Colonic mucosa (tissue), 4 donors: Measurements from ENCODE around the gene USP9Y. TPM values are rescaled to one million over a fixed set of nuclear protein-coding genes. Genes with fewer than 3 reads are reported as not detected.

Experiments used
- DNase-seq: peaks from one replicate; pipeline ENCODE4 v3.0.0-alpha.2; 2020
- H3K27ac ChIP-seq: fragments of 200-600 bp; one replicate; pipeline ENCODE4 v1.8.0; 2021
- H3K27me3 ChIP-seq: fragments of 200-600 bp; one replicate; pipeline ENCODE4 v1.8.0; 2021
- H3K36me3 ChIP-seq: fragments of 200-600 bp; one replicate; pipeline ENCODE4 v1.8.0; 2021
- H3K4me1 ChIP-seq: fragments of 200-600 bp; one replicate; pipeline ENCODE4 v1.8.0; 2021; ENCODE audit warnings: mild to moderate bottlenecking
- H3K4me3 ChIP-seq: fragments of 200-600 bp; one replicate; pipeline ENCODE4 v1.8.0; 2021
- H3K9ac ChIP-seq, 2 donors: one replicate each; pipeline ENCODE4 v1.7.0; 2013; ENCODE audit warnings: control low read depth in 2 of 2, low read depth in 2 of 2, low read length in 2 of 2
- H3K9me3 ChIP-seq: fragments of 200-600 bp; one replicate; pipeline ENCODE4 v1.8.0; 2021
- CTCF ChIP-seq: fragments of 200-600 bp; IDR thresholded peaks from one replicate; pipeline ENCODE4 v1.8.0; 2022; ENCODE audit warnings: antibody characterized with exemption, mild to moderate bottlenecking
- intact Hi-C: fragments of 100-400 bp; cut with DNase I; formaldehyde crosslinking; loops from one replicate; pipeline ENCODE4 v1.14.1; 2022
- total RNA-seq, 2 donors: library from RNA; stranded (reverse); fragmentation: NEBNext Ultra II Directional in 1 of 2; extraction: Animal tissue kit (Norgen Biotek cat#: 25700) in 1 of 2; gene quantifications; one replicate each; pipeline ENCODE4 v1.2.1, GENCODE V29; 2021
- donor health status: healthy.
- donor health status: DM: no; HTN: no; CAD: no.
- donor health status: DM: no; HTN: no; CAD: no.

The USP9Y gene
- total RNA-seq, 2 donors from 2014 or later: 0.07 TPM; not detected in 1

GRCh38 chrY:12678111-12678510, 22.9 kb upstream of the USP9Y start:
- no peak overlapping the region for H3K4me3 ChIP-seq
- TF ChIP-seq CTCF: no peak
- H3K9ac ChIP-seq: no peak overlapping the region
- no peak for DNase-seq
- intact Hi-C loops: no loop called here
- H3K27ac ChIP-seq: no peak overlapping the region
- H3K4me1 ChIP-seq: no peaks in the 10 kb centered on the region
- H3K27me3 ChIP-seq: no peaks in the 10 kb centered on the region
- H3K36me3 ChIP-seq: no peaks in the 10 kb centered on the region
- H3K9me3 ChIP-seq: no peaks in the 10 kb centered on the region

DNA sequence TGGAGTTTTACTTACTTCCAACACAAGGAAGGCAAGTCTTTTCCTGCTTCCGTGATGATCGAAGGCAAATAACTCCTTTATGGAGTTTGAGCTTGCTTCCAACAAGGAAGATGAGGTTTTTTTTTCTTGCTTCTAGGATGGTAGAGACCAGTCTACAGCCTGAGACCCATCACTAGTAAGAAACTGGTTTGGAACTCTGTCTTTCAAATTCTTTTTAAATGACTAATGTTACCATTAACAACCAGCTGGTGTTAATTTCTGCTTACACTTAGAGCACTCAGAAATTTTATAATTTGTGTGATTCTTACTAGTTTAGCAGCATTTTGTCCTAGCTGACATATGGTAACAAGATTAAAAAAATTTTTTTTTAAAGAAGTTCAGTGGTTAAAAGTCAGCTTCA, 19.5 kb upstream of the USP9Y start:
- intact Hi-C loops: no loop called here
- Histone ChIP-seq H3K4me1 (no peaks in the 10 kb centered on the region), H3K9ac (no peak overlapping the region), H3K36me3 (no peaks in the 10 kb centered on the region), H3K9me3 (no peaks in the 10 kb centered on the region), H3K4me3 (no peak overlapping the region), H3K27ac (no peak overlapping the region), H3K27me3 (no peaks in the 10 kb centered on the region)
- no peak for TF ChIP-seq CTCF
- no peak for DNase-seq

DNA sequence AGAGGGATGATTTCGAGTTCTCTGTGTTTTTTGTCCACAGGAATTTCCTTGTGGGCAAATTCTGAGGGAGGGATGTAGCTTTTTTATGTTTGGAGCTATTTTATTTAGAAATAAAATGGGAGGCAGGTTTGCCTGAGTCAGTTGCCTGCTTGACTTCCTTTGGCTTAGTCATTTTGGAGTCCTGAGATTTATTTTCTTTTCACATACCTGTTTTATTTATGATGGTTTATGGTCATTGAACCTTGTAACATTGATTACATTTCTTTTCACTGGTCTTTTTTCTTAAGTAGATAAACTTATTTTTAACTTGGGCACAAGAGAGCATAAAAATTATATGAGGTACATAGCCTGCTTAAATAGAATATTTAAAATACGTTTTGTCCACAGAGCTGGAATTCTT, 12.7 kb upstream of the USP9Y start:
- Histone ChIP-seq H3K27me3 (no peaks in the 10 kb centered on the region), H3K36me3 (no peaks in the 10 kb centered on the region), H3K4me1 (no peaks in the 10 kb centered on the region), H3K27ac (no peak overlapping the region), H3K4me3 (no peak overlapping the region), H3K9ac (no peak overlapping the region), H3K9me3 (no peaks in the 10 kb centered on the region)
- no peak for DNase-seq
- intact Hi-C loops: no loop called here
- no peak for TF ChIP-seq CTCF

DNA sequence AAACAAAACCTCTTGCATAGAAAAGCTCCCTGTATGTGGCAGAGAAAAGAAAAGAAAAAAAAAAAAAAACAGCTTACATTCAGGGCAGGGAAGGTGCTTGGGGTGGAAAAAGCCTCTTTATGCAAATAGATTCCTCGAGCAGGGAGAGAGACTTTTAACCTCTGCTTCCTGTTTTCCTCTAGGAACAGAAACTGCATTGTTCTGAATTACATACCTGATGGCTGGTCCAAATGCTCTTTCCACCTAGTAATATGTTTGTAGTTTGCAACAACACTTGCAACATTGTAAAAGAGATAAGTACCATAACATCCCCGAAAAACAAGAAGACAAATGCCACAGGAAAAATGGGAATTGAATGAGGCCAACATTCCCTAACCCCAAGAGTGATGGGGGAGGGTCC, 944 bp upstream of the USP9Y start:
- DNase-seq: no peak
- intact Hi-C loops: no loop called here
- Histone ChIP-seq H3K9me3 (no peaks in the 10 kb centered on the region), H3K27me3 (no peaks in the 10 kb centered on the region), H3K27ac (no peak overlapping the region), H3K4me3 (no peak overlapping the region), H3K9ac (no peak overlapping the region), H3K4me1 (no peaks in the 10 kb centered on the region), H3K36me3 (no peaks in the 10 kb centered on the region)
- no peak for TF ChIP-seq CTCF

DNA sequence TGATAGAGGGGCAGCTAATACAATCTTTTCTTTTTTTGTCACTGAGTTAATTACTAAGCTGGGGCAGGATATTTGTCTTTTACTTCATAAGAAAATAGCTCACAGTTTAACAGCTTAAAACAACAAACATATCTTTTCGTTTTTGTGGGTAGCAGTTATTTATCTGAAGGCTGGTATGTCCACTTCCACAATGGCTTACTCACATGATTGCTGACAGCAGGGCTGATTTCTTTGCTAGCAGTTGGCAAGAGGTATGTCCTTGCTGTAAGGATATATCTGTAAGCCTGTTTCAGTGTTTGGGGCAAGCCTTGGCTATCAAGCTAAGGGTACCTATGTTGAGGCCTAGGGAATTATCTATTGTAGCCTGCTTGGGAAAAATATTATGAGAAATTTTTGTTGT, 1.1 kb downstream of the USP9Y start:
- H3K4me1 ChIP-seq: no peaks in the 10 kb centered on the region
- no peak overlapping the region for H3K4me3 ChIP-seq
- H3K27me3 ChIP-seq: no peaks in the 10 kb centered on the region
- no peak for DNase-seq
- no peak overlapping the region for H3K9ac ChIP-seq
- no peak overlapping the region for H3K27ac ChIP-seq
- no peaks in the 10 kb centered on the region for H3K36me3 ChIP-seq
- intact Hi-C loops: no loop called here
- TF ChIP-seq CTCF: no peak
- H3K9me3 ChIP-seq: no peaks in the 10 kb centered on the region

- TF ChIP-seq CTCF: no peak
- Histone ChIP-seq H3K9me3 (no peaks in the 10 kb centered on the region), H3K4me1 (no peaks in the 10 kb centered on the region), H3K36me3 (no peaks in the 10 kb centered on the region), H3K27ac (no peak overlapping the region), H3K27me3 (no peaks in the 10 kb centered on the region), H3K4me3 (no peak overlapping the region), H3K9ac (no peak overlapping the region)
- intact Hi-C loops: no loop called here
- DNase-seq: no peak
Measured at GRCh38 chrY:12710460-12710859, 9.4 kb downstream of the USP9Y start.
